HG03520 (cell line): ENCODE data around the gene KDM4D.
"Not testable (repeated sequence)": the region's sequence is repeated elsewhere in the genome, so short reads cannot be mapped to it uniquely, and the experiment has no call there.

ENCODE experiments used
- ATAC-seq: cut with Tn5 transposase; IDR thresholded peaks from one replicate; pipeline ENCODE4 v1.9.1; 2021; ENCODE audit warnings: mild to moderate bottlenecking, moderate library complexity; ENCODE audit not compliant: unreplicated experiment

The KDM4D gene

GRCh38 chr11:95025594-95025993, 52.1 kb downstream of the KDM4D start:
- ATAC-seq, result not testable (repeated sequence)

GRCh38 chr11:95028357-95028756, 54.8 kb downstream of the KDM4D start:
- ATAC-seq, result no peak

GRCh38 chr11:95033051-95033450, 59.5 kb downstream of the KDM4D start:
- no peak for ATAC-seq

GRCh38 chr11:95035316-95035715, 61.8 kb downstream of the KDM4D start:
- ATAC-seq, result no peak

GRCh38 chr11:95037356-95038035, 64.0 kb downstream of the KDM4D start:
- not testable (repeated sequence) for ATAC-seq

- no peak for ATAC-seq
Measured at GRCh38 chr11:95042239-95042638, 68.7 kb downstream of the KDM4D start.

- no peak for ATAC-seq
Measured at GRCh38 chr11:95042906-95043305, 69.4 kb downstream of the KDM4D start.

GRCh38 chr11:95044010-95044409, 70.5 kb downstream of the KDM4D start:
- ATAC-seq, result no peak

GRCh38 chr11:95045812-95046211, 72.3 kb downstream of the KDM4D start:
- no peak for ATAC-seq
